A673 (cell line): Measurements from ENCODE around the gene FUT8.

Experiments
- EZH2 ChIP-seq: fragments of 200-600 bp; sonication (generic); IDR thresholded peaks from 2 replicates; pipeline ENCODE4 v1.6.1; 2017; ENCODE audit warnings: borderline replicate concordance, low read depth, mild to moderate bottlenecking, mixed read lengths, antibody characterized with exemption, low read length; ENCODE audit not compliant: poor library complexity, severe bottlenecking
- TF ChIP-seq, protein P1 (sequence below): fragments of 300-800, 200-600 bp; sonication (generic); conservative IDR thresholded peaks from 2 replicates; pipeline ENCODE4 v1.5.1; 2017; ENCODE audit warnings: low read depth, mild to moderate bottlenecking, antibody characterized with exemption, low read length, moderate library complexity, mixed read lengths

DNA sequence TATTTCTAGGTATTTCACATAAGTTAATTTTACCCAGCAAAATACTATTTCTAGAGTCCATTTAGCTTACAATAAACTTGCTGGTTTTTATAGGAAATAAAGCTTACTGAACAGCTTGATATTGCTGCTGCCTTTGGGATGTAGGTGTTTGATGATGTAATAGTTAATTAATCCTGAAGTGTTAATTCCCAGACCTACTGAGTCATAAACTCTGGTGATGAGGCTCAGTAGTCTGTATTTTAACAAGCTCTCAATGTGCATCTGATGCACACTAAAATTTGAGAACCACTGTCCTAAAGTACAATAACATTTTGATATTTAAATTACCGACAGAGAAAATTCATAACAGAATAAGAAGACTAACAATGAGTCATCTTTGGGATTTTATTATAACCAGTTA, 168.4 kb downstream of the FUT8 start:
- TF ChIP-seq, protein P1, sequence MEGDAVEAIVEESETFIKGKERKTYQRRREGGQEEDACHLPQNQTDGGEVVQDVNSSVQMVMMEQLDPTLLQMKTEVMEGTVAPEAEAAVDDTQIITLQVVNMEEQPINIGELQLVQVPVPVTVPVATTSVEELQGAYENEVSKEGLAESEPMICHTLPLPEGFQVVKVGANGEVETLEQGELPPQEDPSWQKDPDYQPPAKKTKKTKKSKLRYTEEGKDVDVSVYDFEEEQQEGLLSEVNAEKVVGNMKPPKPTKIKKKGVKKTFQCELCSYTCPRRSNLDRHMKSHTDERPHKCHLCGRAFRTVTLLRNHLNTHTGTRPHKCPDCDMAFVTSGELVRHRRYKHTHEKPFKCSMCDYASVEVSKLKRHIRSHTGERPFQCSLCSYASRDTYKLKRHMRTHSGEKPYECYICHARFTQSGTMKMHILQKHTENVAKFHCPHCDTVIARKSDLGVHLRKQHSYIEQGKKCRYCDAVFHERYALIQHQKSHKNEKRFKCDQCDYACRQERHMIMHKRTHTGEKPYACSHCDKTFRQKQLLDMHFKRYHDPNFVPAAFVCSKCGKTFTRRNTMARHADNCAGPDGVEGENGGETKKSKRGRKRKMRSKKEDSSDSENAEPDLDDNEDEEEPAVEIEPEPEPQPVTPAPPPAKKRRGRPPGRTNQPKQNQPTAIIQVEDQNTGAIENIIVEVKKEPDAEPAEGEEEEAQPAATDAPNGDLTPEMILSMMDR = no peak
- no peak for TF ChIP-seq EZH2
